Stimulated activated CD4-positive, alpha-beta T cell treated with anti-CD3 and anti-CD28 coated beads, Interleukin-1b, Interleukin-23, amount 100 ng/mL, for 1 hour (primary cell): ENCODE results near the gene LAPTM4A.

Experiments
- DNase-seq, 2 donors: peaks; one replicate each; pipeline ENCODE4 v3.0.0-alpha.2; 2020; ENCODE audit warnings: low read depth in 2 of 2

The LAPTM4A gene

GRCh38 chr2:20019747-20020146 is 31.7 kb downstream of the LAPTM4A start:
- no peak for DNase-seq

DNA sequence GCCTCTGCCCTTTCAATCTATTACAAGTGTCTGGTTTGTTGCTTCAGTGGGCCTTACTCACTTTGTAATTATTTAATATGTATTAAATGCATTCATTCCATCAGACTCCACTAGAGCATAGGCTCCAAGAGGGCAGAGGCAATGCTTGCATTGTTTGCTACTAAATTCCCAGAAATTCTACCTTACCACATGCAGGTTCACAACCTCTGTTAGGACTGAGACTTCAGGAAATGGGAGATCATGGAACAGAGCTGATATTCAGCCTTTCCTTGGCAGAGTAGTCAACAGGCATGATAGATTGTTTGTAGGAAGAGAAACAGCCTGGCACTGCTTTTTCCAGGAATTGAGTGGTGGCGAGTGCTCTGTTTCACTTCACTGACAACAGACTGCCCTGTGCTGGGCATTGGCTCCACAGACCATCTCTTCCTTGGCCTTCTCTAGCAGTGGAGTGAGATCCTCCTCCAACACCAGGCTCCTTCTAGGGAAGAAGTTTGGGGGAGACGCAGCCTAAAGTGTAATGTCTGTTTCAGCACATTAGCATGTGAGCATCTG is 32.8 kb downstream of the LAPTM4A start:
- DNase-seq: no peak

- no peak for DNase-seq
These were observed 35.1 kb downstream of the LAPTM4A start for GRCh38 chr2:20016346-20016745.

DNA sequence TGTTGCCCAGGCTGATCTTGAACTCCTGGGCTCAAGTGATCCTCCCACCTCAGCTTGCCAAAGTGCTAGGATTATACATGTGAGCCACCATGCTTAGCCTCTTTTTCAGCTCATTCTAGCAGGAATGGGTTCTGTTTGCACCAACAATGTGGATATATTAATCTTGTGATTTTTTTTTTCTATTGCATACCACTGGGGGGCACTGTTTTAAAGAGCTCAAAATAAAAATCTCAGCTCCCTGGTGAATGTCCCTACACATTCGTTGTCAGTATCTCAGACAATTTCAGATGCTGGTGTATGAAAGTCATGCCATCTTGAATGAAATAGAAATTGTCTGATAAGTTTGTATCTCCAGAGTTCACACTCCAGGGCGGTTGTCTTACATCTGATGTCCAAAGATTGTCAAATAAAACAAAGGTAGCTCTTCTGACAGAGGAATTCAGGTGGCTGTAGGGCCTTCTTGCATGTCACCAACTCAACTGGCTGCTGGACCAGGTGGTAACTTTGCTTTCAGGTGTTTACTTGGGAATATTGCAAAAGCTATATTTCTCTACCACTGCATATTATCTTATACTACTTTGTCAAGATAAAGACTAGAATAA is 35.8 kb downstream of the LAPTM4A start:
- DNase-seq: no peak

DNA sequence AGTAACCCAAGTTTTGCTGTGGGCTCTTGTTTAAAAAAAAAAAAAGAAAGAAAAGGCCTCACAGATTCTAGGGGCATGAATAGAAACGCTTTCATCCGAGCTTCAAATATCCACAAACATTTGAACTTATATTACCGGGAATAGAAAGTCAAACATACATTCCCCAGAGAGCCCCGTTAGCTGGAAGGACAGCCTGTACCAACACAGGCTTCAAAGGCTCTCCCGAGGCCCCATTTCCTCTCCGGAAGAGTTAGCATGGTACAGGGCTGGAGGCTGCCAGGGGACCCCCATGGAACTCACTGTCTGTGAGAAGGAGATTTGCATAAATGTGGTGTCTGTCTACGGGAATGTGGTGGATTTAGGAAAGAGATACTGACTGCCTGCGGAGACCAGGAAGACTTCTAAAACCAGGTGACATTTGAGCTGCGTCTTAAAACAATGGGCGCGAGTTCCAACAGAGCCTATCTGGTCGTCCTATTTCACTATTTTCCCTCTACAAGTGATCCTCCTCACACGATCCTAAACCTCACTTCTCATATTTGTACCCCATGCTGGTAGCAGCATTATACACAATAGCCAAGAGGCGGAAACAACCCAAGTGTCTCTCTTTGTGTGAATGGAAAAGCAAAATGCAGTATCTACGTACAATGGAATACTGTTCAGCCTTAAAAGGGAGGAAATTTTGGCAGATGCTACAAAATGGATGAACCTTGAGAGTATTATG is 38.1 kb downstream of the LAPTM4A start:
- DNase-seq: no peak

GRCh38 chr2:20012282-20013125 is 38.9 kb downstream of the LAPTM4A start, which contains the start of gene MATN3:
Gene MATN3, minus strand, starts transcription at chr2:20012668. Its CDS starts 37 bp downstream, at chr2:20012631.
- no peak for DNase-seq

DNA sequence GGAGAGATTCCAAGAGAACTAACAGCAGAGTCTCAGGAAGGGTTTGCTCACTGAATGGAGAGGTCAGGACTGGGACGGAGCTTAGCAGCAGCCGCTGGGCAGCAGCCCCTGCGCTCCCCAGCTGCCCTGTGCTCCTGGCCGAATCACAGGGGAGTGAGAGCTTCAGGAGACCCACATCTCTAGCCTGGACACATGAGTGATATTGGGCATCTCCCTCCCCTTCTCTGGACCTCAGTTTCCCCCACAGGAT is 39.5 kb downstream of the LAPTM4A start:
- DNase-seq: no peak

DNA sequence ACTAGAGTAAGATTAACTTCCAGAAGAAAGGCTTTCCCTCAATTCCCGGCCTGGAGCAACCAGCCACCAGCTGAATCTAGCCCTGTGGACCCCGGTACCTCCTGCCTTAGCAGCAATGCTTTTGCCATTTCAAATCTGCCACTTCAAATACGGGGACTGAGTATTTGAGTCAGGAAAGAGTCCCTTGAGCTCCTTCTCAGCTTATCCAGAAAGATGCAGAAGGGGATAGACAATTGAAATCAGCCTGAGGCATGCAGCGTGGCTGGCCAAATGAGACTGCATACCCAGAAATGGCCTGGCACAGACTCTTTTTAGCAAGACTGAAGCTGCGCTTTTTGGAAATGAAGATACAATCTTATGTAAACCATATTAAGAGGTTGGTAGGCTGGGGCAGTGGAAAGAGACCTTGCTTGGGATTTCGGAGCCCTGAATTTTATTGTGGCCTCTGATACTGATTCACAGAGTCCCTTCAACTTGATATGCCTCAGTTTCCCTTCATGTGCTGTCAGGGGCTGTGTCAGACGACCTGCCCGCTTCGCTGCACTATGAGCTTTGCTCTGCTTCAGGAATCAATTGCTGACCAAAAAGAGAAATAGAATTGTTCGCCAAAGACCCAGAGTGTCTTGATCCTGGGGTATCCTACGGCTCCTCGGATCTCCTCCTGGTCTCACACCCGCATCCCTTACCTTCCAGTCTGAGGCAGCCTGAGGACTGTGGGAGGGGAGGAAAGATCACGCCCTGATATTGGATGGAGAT is 40.0 kb downstream of the LAPTM4A start:
- no peak for DNase-seq

GRCh38 chr2:20008703-20009102 is 42.7 kb downstream of the LAPTM4A start:
- DNase-seq: no peak

GRCh38 chr2:20005891-20006470 is 45.4 kb downstream of the LAPTM4A start:
- DNase-seq: no peak

GRCh38 chr2:20005067-20005627 is 46.3 kb downstream of the LAPTM4A start:
- DNase-seq: no peak

GRCh38 chr2:20001361-20001863 is 50.0 kb downstream of the LAPTM4A start:
- no peak for DNase-seq

DNA sequence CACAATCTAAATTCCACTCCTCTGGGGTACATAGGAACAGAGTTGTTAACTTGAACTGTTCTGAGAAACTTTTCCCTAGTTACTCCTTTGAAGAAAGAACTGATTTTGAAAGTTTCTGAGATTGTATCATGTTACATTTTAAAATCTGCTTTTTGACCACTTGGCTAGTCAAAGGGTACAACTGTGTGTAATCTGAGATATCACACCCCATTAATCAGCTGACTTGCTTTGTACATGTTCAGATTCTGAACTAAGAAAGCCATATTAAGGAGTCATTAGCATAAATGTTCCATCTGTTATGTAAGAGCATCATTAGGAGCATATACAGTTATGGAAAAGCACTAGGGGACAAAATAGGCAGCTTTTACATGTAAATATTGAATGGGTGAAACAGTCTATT is 57.7 kb downstream of the LAPTM4A start:
- DNase-seq: no peak

- DNase-seq: no peak
These were observed 59.5 kb downstream of the LAPTM4A start for GRCh38 chr2:19991895-19992294.

DNA sequence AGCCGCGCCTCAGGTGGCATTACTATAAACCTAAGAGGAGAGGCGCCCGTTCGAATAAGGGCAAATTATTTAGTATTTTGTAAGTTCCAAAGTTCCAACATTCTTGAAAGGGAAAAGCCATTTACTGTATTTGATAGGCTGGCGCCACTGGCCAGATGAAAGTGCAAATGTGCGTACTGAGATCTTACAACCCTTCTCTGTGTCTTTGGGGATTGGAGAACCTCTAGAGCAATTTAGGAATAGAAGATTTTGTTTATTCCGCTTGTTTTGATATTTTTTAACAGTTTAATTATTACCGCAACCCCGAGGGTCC is 61.1 kb downstream of the LAPTM4A start:
- DNase-seq: no peak

GRCh38 chr2:19989667-19990415 is 61.6 kb downstream of the LAPTM4A start, which contains the start of gene WDR35:
Gene WDR35, minus strand, starts transcription at chr2:19990105. Its CDS starts 90 bp downstream, at chr2:19990015.
- peak; percentile 78 to 84 for DNase-seq

GRCh38 chr2:19989342-19989666 is 62.1 kb downstream of the LAPTM4A start:
- DNase-seq: no peak

DNA sequence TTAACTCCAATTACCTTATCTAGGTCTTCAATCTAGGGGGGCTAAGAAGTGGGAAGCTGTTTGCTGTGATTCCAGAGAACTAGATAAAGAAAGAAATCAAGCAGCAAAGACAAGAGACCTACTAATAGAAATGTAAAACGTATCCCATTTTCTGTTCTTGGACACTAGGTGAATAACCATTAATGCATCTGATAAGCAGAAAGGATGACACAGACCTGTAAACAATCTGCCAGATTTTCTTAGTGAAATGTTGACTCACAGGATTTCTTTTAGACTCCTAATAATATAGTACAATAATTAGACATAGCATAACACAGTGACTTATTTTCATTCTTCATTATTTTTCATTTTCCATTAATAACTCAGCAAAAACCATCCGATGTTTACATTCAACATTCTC is 62.8 kb downstream of the LAPTM4A start:
- no peak for DNase-seq

DNA sequence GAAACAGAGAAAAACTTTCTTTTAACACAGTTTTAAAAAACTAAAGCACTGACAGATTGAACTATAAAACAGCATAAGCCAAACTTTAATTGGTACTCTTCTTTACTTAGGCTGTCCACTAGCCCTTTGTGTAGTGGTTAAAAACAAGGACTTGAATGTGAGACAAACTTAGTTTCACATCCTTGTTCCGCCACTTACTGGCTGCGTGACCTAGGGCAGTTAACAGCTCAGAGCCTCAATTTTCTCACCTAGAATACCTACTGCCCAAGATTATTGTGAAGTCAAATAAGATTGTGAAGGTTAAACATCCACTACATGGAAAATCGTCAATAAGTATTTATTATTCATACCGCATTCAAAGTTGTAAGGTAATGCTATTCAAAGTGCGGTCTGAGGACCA is 63.5 kb downstream of the LAPTM4A start:
- no peak for DNase-seq
